Kidney epithelial cell (primary cell): ENCODE measurements around the gene IFT74. TPM values are rescaled to one million over a fixed set of nuclear protein-coding genes. Genes with fewer than 3 reads are reported as not detected.

ENCODE experiments used
- DNase-seq: peaks from one replicate; pipeline ENCODE4 v3.0.0-alpha.2; 2010; ENCODE audit warnings: low read depth
- H3K27me3 ChIP-seq: 2 replicates; pipeline ENCODE4 v1.6.0; 2011; ENCODE audit warnings: low read length; ENCODE audit not compliant: control insufficient read depth, insufficient read depth
- H3K36me3 ChIP-seq: 2 replicates; pipeline ENCODE4 v1.5.1; 2011; ENCODE audit warnings: low read length; ENCODE audit not compliant: control insufficient read depth, insufficient read depth
- H3K4me3 ChIP-seq: 2 replicates; pipeline ENCODE4 v1.5.1; 2011; ENCODE audit warnings: low read depth, mild to moderate bottlenecking, control low read depth, low read length
- CTCF ChIP-seq: IDR thresholded peaks from 2 replicates; pipeline ENCODE4 v1.5.1; 2011; ENCODE audit warnings: mild to moderate bottlenecking, moderate library complexity, low read length, control low read depth, inconsistent platforms; ENCODE audit not compliant: insufficient read depth, poor library complexity, severe bottlenecking
- total RNA-seq: library from RNA; depleted of rRNA; stranded (reverse); fragments of >200 nt; gene quantifications from 2 replicates; pipeline ENCODE4 v1.2.3, GENCODE V29; 2015

Gene IFT74
- total RNA-seq, 1 donor from 2014 or later: 17.5 TPM

GRCh38 chr9:26946753-26947727, 9.2 kb upstream of the IFT74 start, which contains the start of gene PLAA:
TSS of gene PLAA (minus strand) at chr9:26947242. CDS start at chr9:26947045, 197 bp downstream.
- TF ChIP-seq CTCF: peak; percentile 3
- Histone ChIP-seq H3K4me3 (peak within 1 kb of the TSS; percentile 74), H3K27me3 (no peaks in the 10 kb centered on the region), H3K36me3 (no peaks in the 10 kb centered on the region)
- peak; percentile 64 for DNase-seq

- no peak for DNase-seq
- no peaks in the 10 kb centered on the region for H3K36me3 ChIP-seq
- no peaks in the 10 kb centered on the region for H3K27me3 ChIP-seq
- TF ChIP-seq CTCF: no peak
- peak overlapping the region; percentile 74 for H3K4me3 ChIP-seq
Measured at GRCh38 chr9:26947736-26948135, 8.5 kb upstream of the IFT74 start.

GRCh38 chr9:26949637-26950069, 6.6 kb upstream of the IFT74 start:
- H3K36me3 ChIP-seq: no peaks in the 10 kb centered on the region
- no peaks in the 10 kb centered on the region for H3K27me3 ChIP-seq
- H3K4me3 ChIP-seq: no peak overlapping the region
- no peak for TF ChIP-seq CTCF
- DNase-seq: no peak

- no peak overlapping the region for H3K4me3 ChIP-seq
- TF ChIP-seq CTCF: no peak
- H3K36me3 ChIP-seq: no peaks in the 10 kb centered on the region
- H3K27me3 ChIP-seq: no peaks in the 10 kb centered on the region
- no peak for DNase-seq
Measured at GRCh38 chr9:26950521-26950920, 5.7 kb upstream of the IFT74 start.

- H3K36me3 ChIP-seq: no peaks in the 10 kb centered on the region
- H3K4me3 ChIP-seq: no peak overlapping the region
- DNase-seq: no peak
- no peak for TF ChIP-seq CTCF
- H3K27me3 ChIP-seq: no peaks in the 10 kb centered on the region
Measured at GRCh38 chr9:26951794-26952193, 4.4 kb upstream of the IFT74 start.

- Histone ChIP-seq H3K27me3 (no peaks in the 10 kb centered on the region), H3K4me3 (no peak overlapping the region), H3K36me3 (no peaks in the 10 kb centered on the region)
- TF ChIP-seq CTCF: no peak
- no peak for DNase-seq
Measured at GRCh38 chr9:26954050-26954508, 2.1 kb upstream of the IFT74 start.
